Smooth muscle cell (in vitro differentiated cells): ENCODE results near the gene GGCT. TPM values are rescaled to one million over a fixed set of nuclear protein-coding genes. Genes with fewer than 3 reads are reported as not detected.

Source experiments
- DNase-seq: peaks from one replicate; lab custom pipeline; 2025; ENCODE audit not compliant: unreplicated experiment; lab: John Stamatoyannopoulos, UW
- H2AFZ ChIP-seq: fragments of 200-600 bp; sonication (generic); 2 replicates; pipeline ENCODE4 v1.6.0; 2016; ENCODE audit warnings: antibody characterized with exemption, low read depth, mild to moderate bottlenecking
- H3F3A ChIP-seq: fragments of 200-600 bp; sonication (generic); 2 replicates; pipeline ENCODE4 v1.6.0; 2017; ENCODE audit warnings: antibody characterized with exemption, low read depth
- H3K27ac ChIP-seq: fragments of 200-600 bp; sonication (generic); 2 replicates; pipeline ENCODE4 v1.5.1; 2016; ENCODE audit warnings: low read depth, mild to moderate bottlenecking
- H3K27me3 ChIP-seq: fragments of 200-600 bp; sonication (generic); 2 replicates; pipeline ENCODE4 v1.6.1; 2016; ENCODE audit warnings: low read depth, mild to moderate bottlenecking
- H3K36me3 ChIP-seq: fragments of 200-600 bp; sonication (generic); 2 replicates; pipeline ENCODE4 v1.5.1; 2016; ENCODE audit warnings: low read depth
- H3K4me1 ChIP-seq: fragments of 200-600 bp; sonication (generic); 2 replicates; pipeline ENCODE4 v1.5.1; 2016; ENCODE audit warnings: low read depth
- H3K4me2 ChIP-seq: fragments of 200-600 bp; sonication (generic); 2 replicates; pipeline ENCODE4 v1.6.0; 2016; ENCODE audit warnings: mild to moderate bottlenecking
- H3K4me3 ChIP-seq: fragments of 200-600 bp; sonication (generic); 2 replicates; pipeline ENCODE4 v1.5.1; 2016; ENCODE audit warnings: mild to moderate bottlenecking
- H3K79me2 ChIP-seq: fragments of 200-600 bp; sonication (generic); 2 replicates; pipeline ENCODE4 v1.6.0; 2016; ENCODE audit warnings: low read depth, mild to moderate bottlenecking
- H3K9ac ChIP-seq: fragments of 200-600 bp; sonication (generic); 2 replicates; pipeline ENCODE4 v1.6.0; 2016; ENCODE audit warnings: low read depth
- H3K9me3 ChIP-seq: fragments of 200-600 bp; sonication (generic); replicated peaks from 2 replicates; pipeline ENCODE4 v1.5.1; 2016; ENCODE audit warnings: low read depth
- H4K20me1 ChIP-seq: fragments of 200-600 bp; sonication (generic); 2 replicates; pipeline ENCODE4 v1.6.0; 2016; ENCODE audit warnings: low read depth
- CTCF ChIP-seq: fragments of 200-600 bp; sonication (generic); IDR thresholded peaks from 2 replicates; pipeline ENCODE4 v1.5.1; 2017; ENCODE audit warnings: borderline replicate concordance, mild to moderate bottlenecking, antibody characterized with exemption; ENCODE audit not compliant: insufficient read depth, poor library complexity, severe bottlenecking
- WGBS: methylation state at CpG from one replicate; pipeline ENCODE4 v1.1.7; 2016; ENCODE audit warnings: low lambda C conversion rate; 5-methylcytosine and 5-hydroxymethylcytosine counted together
- polyA plus RNA-seq: library from polyadenylated mRNA; unstranded; fragments of >200 nt; fragmentation: Nextera tagmentation; extraction: Ambion mirVana; gene quantifications from 2 replicates; pipeline ENCODE4 v1.2.1, GENCODE V29; 2016
- total RNA-seq: library from RNA; depleted of rRNA; stranded (reverse); fragments of >200 nt; gene quantifications from 2 replicates; pipeline ENCODE4 v1.2.3, GENCODE V29; 2014

The GGCT gene
- total and polyA plus RNA-seq, 2 experiments from 2014 or later = 36.9 to 53.1 TPM

- Histone ChIP-seq H3K4me2 (peak overlapping the region; percentile 79), H3K36me3 (no peaks in the 10 kb centered on the region), H3K4me1 (peaks cover 9% of the 10 kb centered on the region), H2AFZ (no peak overlapping the region), H3K27ac (peak overlapping the region; percentile 64), H3K4me3 (peak overlapping the region; percentile 16), H4K20me1 (no peaks in the 10 kb centered on the region), H3K9ac (peak overlapping the region; percentile 8), H3F3A (peaks cover 18% of the 10 kb centered on the region), H3K9me3 (no peaks in the 10 kb centered on the region), H3K27me3 (no peaks in the 10 kb centered on the region), H3K79me2 (peaks cover 7% of the 10 kb centered on the region)
- no peak for DNase-seq
- 2% methylated on average over 9 of the region's 9 CpGs for WGBS
- no peak for TF ChIP-seq CTCF
These were observed 44.9 kb downstream of the GGCT start for GRCh38 chr7:30459591-30460245.

- Histone ChIP-seq H3K4me1 (peaks cover 9% of the 10 kb centered on the region), H2AFZ (no peak overlapping the region), H3K9ac (no peak overlapping the region), H3K27ac (peak overlapping the region; percentile 64), H3K4me3 (no peak overlapping the region), H3K4me2 (no peak overlapping the region), H3K9me3 (no peaks in the 10 kb centered on the region), H3K79me2 (no peaks in the 10 kb centered on the region), H4K20me1 (no peaks in the 10 kb centered on the region), H3F3A (peaks cover 18% of the 10 kb centered on the region), H3K27me3 (no peaks in the 10 kb centered on the region), H3K36me3 (no peaks in the 10 kb centered on the region)
- no peak for DNase-seq
- 41% methylated on average over 1 of the region's 1 CpG for WGBS
- TF ChIP-seq CTCF = no peak
These were observed 46.3 kb downstream of the GGCT start for GRCh38 chr7:30458311-30458710.

GRCh38 chr7:30453921-30454320 is 50.7 kb downstream of the GGCT start:
- TF ChIP-seq CTCF = no peak
- WGBS = 79% methylated on average over 3 of the region's 3 CpGs
- H3K27me3 ChIP-seq = no peaks in the 10 kb centered on the region
- no peak overlapping the region for H3K27ac ChIP-seq
- no peaks in the 10 kb centered on the region for H3K9me3 ChIP-seq
- H3F3A ChIP-seq = peaks cover 7% of the 10 kb centered on the region
- no peaks in the 10 kb centered on the region for H4K20me1 ChIP-seq
- no peaks in the 10 kb centered on the region for H3K4me1 ChIP-seq
- H3K4me3 ChIP-seq = no peak overlapping the region
- no peak overlapping the region for H3K4me2 ChIP-seq
- no peak overlapping the region for H3K9ac ChIP-seq
- DNase-seq = no peak
- no peaks in the 10 kb centered on the region for H3K79me2 ChIP-seq
- no peak overlapping the region for H2AFZ ChIP-seq
- no peaks in the 10 kb centered on the region for H3K36me3 ChIP-seq

GRCh38 chr7:30453016-30453415 is 51.6 kb downstream of the GGCT start:
- H3K27ac ChIP-seq = no peak overlapping the region
- no peak overlapping the region for H3K9ac ChIP-seq
- no peak overlapping the region for H2AFZ ChIP-seq
- H3K4me3 ChIP-seq = no peak overlapping the region
- H3K9me3 ChIP-seq = no peaks in the 10 kb centered on the region
- H3K79me2 ChIP-seq = no peaks in the 10 kb centered on the region
- no peak for TF ChIP-seq CTCF
- no peak for DNase-seq
- no peaks in the 10 kb centered on the region for H3F3A ChIP-seq
- H3K4me1 ChIP-seq = no peaks in the 10 kb centered on the region
- no peaks in the 10 kb centered on the region for H3K27me3 ChIP-seq
- H3K36me3 ChIP-seq = no peaks in the 10 kb centered on the region
- no peak overlapping the region for H3K4me2 ChIP-seq
- WGBS = 87% methylated on average over 8 of the region's 8 CpGs
- no peaks in the 10 kb centered on the region for H4K20me1 ChIP-seq
